SK-N-SH (cell line): ENCODE data around the gene CDH9. TPM values are rescaled to one million over a fixed set of nuclear protein-coding genes. Genes with fewer than 3 reads are reported as not detected.

Experiments
- CTCF ChIA-PET: fragments of 300-600, 350-600 bp; formaldehyde crosslinking; extraction: SDS; loops from one replicate; lab custom pipeline; 2021; lab: Yijun Ruan, JAX
- POLR2A ChIA-PET: fragments of 350-600 bp; sonication (Branson Sonifier 250); formaldehyde crosslinking; extraction: SDS; loops from one replicate; lab custom pipeline; 2020; ENCODE audit warnings: antibody characterized with exemption, inconsistent platforms; lab: Yijun Ruan, JAX
- DNase-seq: peaks from one replicate; pipeline ENCODE4 v3.0.0; 2012
- H2AFZ ChIP-seq: fragments of 200-600 bp; sonication (generic); 2 replicates; pipeline ENCODE4 v1.8.1; 2016; ENCODE audit warnings: antibody characterized with exemption, mild to moderate bottlenecking, low read depth
- H3F3A ChIP-seq: fragments of 200-600 bp; sonication (generic); replicated peaks from 2 replicates; pipeline ENCODE3; 2016; ENCODE audit warnings: antibody characterized with exemption, mild to moderate bottlenecking; ENCODE audit not compliant: insufficient read depth
- H3K27ac ChIP-seq, 2 experiments: fragments of 200-500 bp in 1 of 2; fragments of 200-600 bp in 1 of 2; sonication (Bioruptor generic) in 1 of 2; sonication (generic), shearing (Covaris generic) in 1 of 2; 2 replicates each; pipeline versions ENCODE4 v1.5.1 to v1.6.1; 2014 to 2016; ENCODE audit warnings: low read depth in 2 of 2, inconsistent platforms in 1 of 2, low read length in 1 of 2, mild to moderate bottlenecking in 1 of 2, mixed read lengths in 1 of 2
- H3K27me3 ChIP-seq: fragments of 200-600 bp; sonication (generic), shearing (Covaris generic); 2 replicates; pipeline ENCODE4 v1.6.1; 2016; ENCODE audit warnings: mixed run types; ENCODE audit not compliant: insufficient read depth
- H3K36me3 ChIP-seq, 2 experiments: fragments of 200-500 bp in 1 of 2; fragments of 200-600 bp in 1 of 2; sonication (Bioruptor generic) in 1 of 2; sonication (generic) in 1 of 2; replicated peaks in 1 of 2; 2 replicates each; pipeline versions ENCODE3 to v1.5.1; 2014 to 2016; ENCODE audit warnings: low read length in 1 of 2, mild to moderate bottlenecking in 1 of 2; ENCODE audit not compliant: insufficient read depth in 2 of 2, control insufficient read depth in 1 of 2
- H3K4me1 ChIP-seq, 2 experiments: fragments of 200-500 bp in 1 of 2; fragments of 200-600 bp in 1 of 2; sonication (Bioruptor generic) in 1 of 2; sonication (generic), shearing (Covaris generic) in 1 of 2; 2 replicates each; pipeline versions ENCODE4 v1.5.1 to v1.6.1; 2014 to 2016; ENCODE audit warnings: low read depth in 1 of 2, low read length in 1 of 2, mixed run types in 1 of 2; ENCODE audit not compliant: insufficient read depth in 2 of 2, control insufficient read depth in 1 of 2
- H3K4me2 ChIP-seq: fragments of 200-600 bp; sonication (generic), shearing (Covaris generic); 2 replicates; pipeline ENCODE4 v1.6.1; 2017; ENCODE audit warnings: mixed run types
- H3K4me3 ChIP-seq, 2 experiments: fragments of 200-500 bp in 1 of 2; fragments of 200-600 bp in 1 of 2; sonication (Bioruptor generic) in 1 of 2; sonication (generic), shearing (Covaris generic) in 1 of 2; 2 replicates each; pipeline versions ENCODE4 v1.5.1 to v1.8.1; 2014 to 2016; ENCODE audit warnings: low read depth in 2 of 2, inconsistent platforms in 1 of 2, low read length in 1 of 2, mild to moderate bottlenecking in 1 of 2, mixed read lengths in 1 of 2, moderate library complexity in 1 of 2
- H3K79me2 ChIP-seq: fragments of 200-600 bp; sonication (generic); 2 replicates; pipeline ENCODE4 v1.8.1; 2017; ENCODE audit warnings: mild to moderate bottlenecking; ENCODE audit not compliant: insufficient read depth
- H3K9ac ChIP-seq: fragments of 200-600 bp; sonication (generic); 2 replicates; pipeline ENCODE4 v1.6.1; 2017; ENCODE audit warnings: mixed run types
- H3K9me2 ChIP-seq: fragments of 200-600 bp; sonication (generic); 2 replicates; pipeline ENCODE4 v1.6.1; 2017; ENCODE audit warnings: mixed run types
- H3K9me3 ChIP-seq: fragments of 200-600 bp; sonication (generic); 2 replicates; pipeline ENCODE4 v1.6.1; 2017; ENCODE audit warnings: mixed run types, mild to moderate bottlenecking, moderate library complexity
- H4K20me1 ChIP-seq: fragments of 200-600 bp; sonication (generic); 2 replicates; pipeline ENCODE4 v1.6.1; 2017; ENCODE audit warnings: mild to moderate bottlenecking, mixed run types; ENCODE audit not compliant: insufficient read depth
- EP300 ChIP-seq, 2 experiments: IDR thresholded peaks; 2 replicates each; pipeline versions ENCODE4 v1.4.0 to v1.6.1; 2012; ENCODE audit warnings: borderline replicate concordance in 1 of 2, low read depth in 1 of 2, low read length in 1 of 2
- EZH2phosphoT487 ChIP-seq: fragments of 200-600 bp; sonication (generic); IDR thresholded peaks from 2 replicates; pipeline ENCODE4 v1.6.1; 2017; ENCODE audit warnings: low read depth, mixed run types, mild to moderate bottlenecking, antibody characterized with exemption, moderate library complexity, borderline replicate concordance
- FOSL2 ChIP-seq: IDR thresholded peaks from 2 replicates; pipeline ENCODE4 v1.4.0; 2012; ENCODE audit warnings: low read depth, mild to moderate bottlenecking, moderate library complexity, borderline replicate concordance
- FOXJ3 ChIP-seq: sonication (generic); formaldehyde crosslinking; IDR thresholded peaks from 2 replicates; pipeline ENCODE4 v1.5.1; 2020; ENCODE audit warnings: mild to moderate bottlenecking, missing genetic modification reagents
- FOXM1 ChIP-seq: IDR thresholded peaks from 2 replicates; pipeline ENCODE4 v1.4.0; 2012; ENCODE audit warnings: low read depth, mild to moderate bottlenecking
- NFIC ChIP-seq: IDR thresholded peaks from 2 replicates; pipeline ENCODE4 v1.4.0; 2012; ENCODE audit warnings: borderline replicate concordance
- POLR2AphosphoS5 ChIP-seq: IDR thresholded peaks from 2 replicates; pipeline ENCODE4 v1.6.1; 2012; ENCODE audit warnings: low read depth, low read length
- RXRA ChIP-seq: IDR thresholded peaks from 2 replicates; pipeline ENCODE4 v1.4.0; 2012; ENCODE audit warnings: low read depth, mild to moderate bottlenecking, borderline replicate concordance
- SIN3A ChIP-seq: IDR thresholded peaks from 2 replicates; pipeline ENCODE4 v1.6.1; 2012; ENCODE audit warnings: low read depth, mild to moderate bottlenecking, low read length, moderate library complexity, borderline replicate concordance
- TAF1 ChIP-seq: IDR thresholded peaks from 2 replicates; pipeline ENCODE4 v1.6.1; 2012; ENCODE audit warnings: low read depth, mild to moderate bottlenecking, low read length, moderate library complexity, borderline replicate concordance
- TEAD4 ChIP-seq: IDR thresholded peaks from 2 replicates; pipeline ENCODE4 v1.4.0; 2012; ENCODE audit warnings: mild to moderate bottlenecking, borderline replicate concordance; ENCODE audit not compliant: insufficient read depth
- YY1 ChIP-seq: IDR thresholded peaks from 2 replicates; pipeline ENCODE4 v1.4.0; 2012; ENCODE audit warnings: low read depth, mild to moderate bottlenecking
- WGBS: methylation state at CpG from one replicate; pipeline ENCODE4 v1.1.6; 2017; ENCODE audit warnings: low lambda C conversion rate; 5-methylcytosine and 5-hydroxymethylcytosine counted together
- polyA plus RNA-seq, 3 experiments: library from polyadenylated mRNA; depleted of rRNA; stranded (reverse); fragments of >200 nt; gene quantifications; 2 replicates each; pipeline ENCODE4 v1.2.3, GENCODE V29; 2012
- TF ChIP-seq, protein P1 (sequence below): IDR thresholded peaks from 2 replicates; pipeline ENCODE4 v1.6.1; 2012; ENCODE audit warnings: mild to moderate bottlenecking, low read depth, low read length, moderate library complexity
- TF ChIP-seq, protein P2 (sequence below): fragments of 150-350 bp; IDR thresholded peaks from 2 replicates; pipeline ENCODE4 v1.6.1; 2017; ENCODE audit warnings: antibody characterized with exemption, low read length, low read depth, borderline replicate concordance

CDH9 gene
- polyA plus RNA-seq, 1 of the 3 experiments (the other 2 are of a cell fraction) = not detected

DNA sequence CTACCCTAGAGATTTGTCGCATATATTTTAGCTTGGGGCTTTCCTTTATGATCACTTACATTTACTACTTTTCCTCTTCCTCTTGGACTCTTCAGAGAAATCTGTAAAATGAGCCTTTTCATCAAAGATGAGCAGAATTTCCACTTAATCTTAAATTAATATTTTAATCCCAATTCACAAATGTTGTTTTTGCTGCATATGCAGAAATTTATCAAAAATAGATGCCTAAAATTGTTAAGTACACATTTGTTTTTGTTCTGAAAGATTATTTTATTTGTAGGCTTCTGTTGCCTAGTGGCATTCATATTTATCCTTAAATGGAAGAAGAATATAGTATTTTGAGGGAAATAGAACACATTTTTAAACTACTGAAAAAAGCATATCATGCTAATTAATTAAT, 168.6 kb downstream of the CDH9 start:
- no peaks in the 10 kb centered on the region for H4K20me1 ChIP-seq
- WGBS = 34% methylated on average over 1 of the region's 1 CpG
- H3K9ac ChIP-seq = no peak overlapping the region
- no peak overlapping the region for H3K4me3 ChIP-seq
- no peak overlapping the region for H2AFZ ChIP-seq
- H3K79me2 ChIP-seq = no peaks in the 10 kb centered on the region
- H3K36me3 ChIP-seq = no peaks in the 10 kb centered on the region
- no peaks in the 10 kb centered on the region for H3K27me3 ChIP-seq
- CTCF ChIA-PET = no interaction called here
- TF ChIP-seq, protein P1, sequence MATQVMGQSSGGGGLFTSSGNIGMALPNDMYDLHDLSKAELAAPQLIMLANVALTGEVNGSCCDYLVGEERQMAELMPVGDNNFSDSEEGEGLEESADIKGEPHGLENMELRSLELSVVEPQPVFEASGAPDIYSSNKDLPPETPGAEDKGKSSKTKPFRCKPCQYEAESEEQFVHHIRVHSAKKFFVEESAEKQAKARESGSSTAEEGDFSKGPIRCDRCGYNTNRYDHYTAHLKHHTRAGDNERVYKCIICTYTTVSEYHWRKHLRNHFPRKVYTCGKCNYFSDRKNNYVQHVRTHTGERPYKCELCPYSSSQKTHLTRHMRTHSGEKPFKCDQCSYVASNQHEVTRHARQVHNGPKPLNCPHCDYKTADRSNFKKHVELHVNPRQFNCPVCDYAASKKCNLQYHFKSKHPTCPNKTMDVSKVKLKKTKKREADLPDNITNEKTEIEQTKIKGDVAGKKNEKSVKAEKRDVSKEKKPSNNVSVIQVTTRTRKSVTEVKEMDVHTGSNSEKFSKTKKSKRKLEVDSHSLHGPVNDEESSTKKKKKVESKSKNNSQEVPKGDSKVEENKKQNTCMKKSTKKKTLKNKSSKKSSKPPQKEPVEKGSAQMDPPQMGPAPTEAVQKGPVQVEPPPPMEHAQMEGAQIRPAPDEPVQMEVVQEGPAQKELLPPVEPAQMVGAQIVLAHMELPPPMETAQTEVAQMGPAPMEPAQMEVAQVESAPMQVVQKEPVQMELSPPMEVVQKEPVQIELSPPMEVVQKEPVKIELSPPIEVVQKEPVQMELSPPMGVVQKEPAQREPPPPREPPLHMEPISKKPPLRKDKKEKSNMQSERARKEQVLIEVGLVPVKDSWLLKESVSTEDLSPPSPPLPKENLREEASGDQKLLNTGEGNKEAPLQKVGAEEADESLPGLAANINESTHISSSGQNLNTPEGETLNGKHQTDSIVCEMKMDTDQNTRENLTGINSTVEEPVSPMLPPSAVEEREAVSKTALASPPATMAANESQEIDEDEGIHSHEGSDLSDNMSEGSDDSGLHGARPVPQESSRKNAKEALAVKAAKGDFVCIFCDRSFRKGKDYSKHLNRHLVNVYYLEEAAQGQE = no peak
- TF ChIP-seq RXRA = no peak
- no peak for DNase-seq
- H3K9me2 ChIP-seq = no peaks in the 10 kb centered on the region
- no peak overlapping the region for H3K27ac ChIP-seq
- H3K9me3 ChIP-seq = no peaks in the 10 kb centered on the region
- H3F3A ChIP-seq = no peaks in the 10 kb centered on the region
- POLR2A ChIA-PET = no interaction called here
- H3K4me2 ChIP-seq = no peak overlapping the region
- H3K4me1 ChIP-seq = no peaks in the 10 kb centered on the region

DNA sequence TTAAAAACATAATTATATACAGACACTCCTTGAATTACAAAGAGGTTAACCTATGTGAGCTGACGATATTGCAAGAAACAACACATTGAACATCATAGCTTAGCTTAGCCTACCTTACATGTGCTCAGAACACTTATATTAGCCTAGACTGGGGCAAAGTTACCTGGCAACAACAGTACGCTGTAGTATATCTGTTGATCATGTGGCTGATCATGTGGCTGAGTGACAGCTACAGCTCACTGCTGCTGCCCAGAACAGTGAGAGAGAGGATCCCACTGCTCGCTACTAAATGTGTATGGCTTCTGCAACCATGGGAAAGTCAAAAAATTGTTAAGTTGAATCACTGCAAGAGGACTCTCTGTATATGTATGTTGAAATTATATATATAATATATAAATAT, 169.9 kb downstream of the CDH9 start:
- CTCF ChIA-PET = no interaction called here
- H3K79me2 ChIP-seq = no peaks in the 10 kb centered on the region
- POLR2A ChIA-PET = no interaction called here

More for the DNA sequence above, 169.9 kb downstream of the CDH9 start:
- no peaks in the 10 kb centered on the region for H3K4me1 ChIP-seq
- no peaks in the 10 kb centered on the region for H3F3A ChIP-seq
- H2AFZ ChIP-seq = no peak overlapping the region
- no peak overlapping the region for H3K4me2 ChIP-seq
- H3K9me3 ChIP-seq = no peaks in the 10 kb centered on the region
- H4K20me1 ChIP-seq = no peaks in the 10 kb centered on the region
- no peak overlapping the region for H3K27ac ChIP-seq
- H3K36me3 ChIP-seq = no peaks in the 10 kb centered on the region
- no peak for TF ChIP-seq FOXM1
- no peak for TF ChIP-seq SIN3A
- TF ChIP-seq, protein P2, sequence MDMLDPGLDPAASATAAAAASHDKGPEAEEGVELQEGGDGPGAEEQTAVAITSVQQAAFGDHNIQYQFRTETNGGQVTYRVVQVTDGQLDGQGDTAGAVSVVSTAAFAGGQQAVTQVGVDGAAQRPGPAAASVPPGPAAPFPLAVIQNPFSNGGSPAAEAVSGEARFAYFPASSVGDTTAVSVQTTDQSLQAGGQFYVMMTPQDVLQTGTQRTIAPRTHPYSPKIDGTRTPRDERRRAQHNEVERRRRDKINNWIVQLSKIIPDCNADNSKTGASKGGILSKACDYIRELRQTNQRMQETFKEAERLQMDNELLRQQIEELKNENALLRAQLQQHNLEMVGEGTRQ = no peak
- TF ChIP-seq FOXJ3 = no peak
- TF ChIP-seq EP300 (IDR thresholded peaks at IDR 0.05; ENCODE audit: borderline replicate concordance in 1 of 2, low read depth in 1 of 2, low read length in 1 of 2) = no peak
- TF ChIP-seq TEAD4 = no peak
- TF ChIP-seq, protein P1 = no peak
- no peak for TF ChIP-seq POLR2AphosphoS5
- TF ChIP-seq YY1 = no peak
- no peak for TF ChIP-seq FOSL2
- TF ChIP-seq EZH2phosphoT487 = no peak
- TF ChIP-seq NFIC = no peak
- no peak for TF ChIP-seq TAF1
- no peaks in the 10 kb centered on the region for H3K27me3 ChIP-seq
- H3K4me3 ChIP-seq = no peak overlapping the region
- WGBS = 51% methylated on average over 3 of the region's 3 CpGs
- H3K9ac ChIP-seq = no peak overlapping the region
- H3K9me2 ChIP-seq = no peaks in the 10 kb centered on the region
- DNase-seq = no peak
